K562 (cell line): ENCODE data around the gene PLK5. TPM values are rescaled to one million over a fixed set of nuclear protein-coding genes. Genes with fewer than 3 reads are reported as not detected.

Source experiments
- CBFB ChIP-seq: sonication (generic); formaldehyde crosslinking; IDR thresholded peaks from 2 replicates; pipeline ENCODE4 v1.4.0; 2020; ENCODE audit warnings: mild to moderate bottlenecking, missing genetic modification reagents
- ELF4 ChIP-seq: fragments of 450-650 bp; formaldehyde crosslinking; IDR thresholded peaks from 2 replicates; pipeline ENCODE4 v1.4.0; 2022; ENCODE audit warnings: missing genetic modification characterization
- KDM4B ChIP-seq, 2 experiments: fragments of 450-650 bp in 1 of 2; sonication (generic) in 1 of 2; IDR thresholded peaks; 2 replicates each; pipeline ENCODE4 v1.6.1; 2016 to 2017; ENCODE audit warnings: borderline replicate concordance in 2 of 2, antibody characterized with exemption in 1 of 2, low read depth in 1 of 2, mild to moderate bottlenecking in 1 of 2
- MAZ ChIP-seq, 2 experiments: fragments of 450-650 bp in 1 of 2; sonication (generic) in 1 of 2; formaldehyde crosslinking; IDR thresholded peaks in 1 of 2; conservative IDR thresholded peaks in 1 of 2; 2 replicates each; pipeline versions ENCODE4 v1.4.0 to v1.5.0; 2020; ENCODE audit warnings: mild to moderate bottlenecking in 1 of 2, missing genetic modification reagents in 1 of 2
- MBD2 ChIP-seq: sonication (generic); IDR thresholded peaks from 2 replicates; pipeline ENCODE4 v1.6.1; 2016; ENCODE audit warnings: low read depth, borderline replicate concordance
- MYNN ChIP-seq, 2 experiments: sonication (generic); formaldehyde crosslinking in 1 of 2; IDR thresholded peaks; 2 replicates each; pipeline versions ENCODE4 v1.5.0 to v1.6.1; 2016 to 2020; ENCODE audit warnings: antibody characterized with exemption in 1 of 2, missing genetic modification reagents in 1 of 2
- NBN ChIP-seq: fragments of 450-650 bp; IDR thresholded peaks from 2 replicates; pipeline ENCODE4 v1.6.1; 2016; ENCODE audit warnings: low read depth, mild to moderate bottlenecking
- RBM39 ChIP-seq: fragments of 200-400 bp; formaldehyde crosslinking; optimal IDR thresholded peaks from 2 replicates; pipeline ENCODE3; 2018; ENCODE audit warnings: low read depth, low read length
- WHSC1 ChIP-seq: IDR thresholded peaks from one replicate; pipeline ENCODE4 v1.6.1; 2012; ENCODE audit warnings: low read length, control low read depth, inconsistent platforms
- ZBTB1 ChIP-seq: sonication (generic); formaldehyde crosslinking; IDR thresholded peaks from 2 replicates; pipeline ENCODE4 v1.8.1; 2023; ENCODE audit warnings: missing genetic modification reagents, low read depth, mild to moderate bottlenecking, borderline replicate concordance
- ZC3H11A ChIP-seq: IDR thresholded peaks from 2 replicates; pipeline ENCODE4 v1.6.1; 2012; ENCODE audit warnings: low read depth, low read length, improper control_type of control experiment
- ZNF143 ChIP-seq: sonication (generic); formaldehyde crosslinking; IDR thresholded peaks from 2 replicates; pipeline ENCODE4 v1.9.0; 2022; ENCODE audit warnings: mild to moderate bottlenecking, missing genetic modification reagents
- ZNF717 ChIP-seq: fragments of 250-450 bp; sonication (Bioruptor Pico); IDR thresholded peaks from 2 replicates; pipeline ENCODE4 v1.5.0; 2021
- ZNF785 ChIP-seq: fragments of 250-450 bp; sonication (Bioruptor Pico); IDR thresholded peaks from 2 replicates; pipeline ENCODE4 v1.4.0; 2020; ENCODE audit warnings: mild to moderate bottlenecking
- polyA plus RNA-seq, 8 experiments: library from polyadenylated mRNA; depleted of rRNA in 4 of 8; stranded (reverse) in 5 of 8; unstranded in 3 of 8; fragments of >200 nt; fragmentation: Nextera tagmentation in 2 of 8; fragmentation: Illumina TruSeq in 1 of 8; extraction: Ambion mirVana in 2 of 8; extraction: Trizol in 1 of 8; gene quantifications; 2 replicates each; pipeline versions ENCODE4 v1.2.1 to v1.2.3, GENCODE V29; 2011 to 2014; ENCODE audit warnings: inconsistent platforms in 1 of 8, missing spikeins in 1 of 8
- total RNA-seq, 7 experiments: library from RNA; depleted of rRNA in 6 of 7; stranded (reverse); fragments of >200 nt in 6 of 7; fragmentation: Illumina TruSeq in 2 of 7; extraction: Trizol in 2 of 7; gene quantifications; 2 replicates each; pipeline versions ENCODE4 v1.2.1 to v1.2.3, GENCODE V29; 2011 to 2021; ENCODE audit warnings: low replicate concordance in 1 of 7
- TF ChIP-seq, protein P1 (sequence below): IDR thresholded peaks from 3 replicates; pipeline ENCODE4 v1.6.1; 2011; ENCODE audit warnings: borderline replicate concordance, mild to moderate bottlenecking, moderate library complexity; ENCODE audit not compliant: insufficient read length; ENCODE audit errors: extremely low read depth
- TF ChIP-seq, protein P2 (sequence below): sonication (generic); formaldehyde crosslinking; IDR thresholded peaks from 2 replicates; pipeline ENCODE4 v1.8.0; 2022; ENCODE audit warnings: mild to moderate bottlenecking, low read depth, missing genetic modification reagents
- TF ChIP-seq, protein P3 (sequence below): fragments of 200-400 bp; formaldehyde crosslinking; IDR thresholded peaks from 2 replicates; pipeline ENCODE4 v1.6.1; 2017; ENCODE audit warnings: mild to moderate bottlenecking, low read depth, low read length, moderate library complexity
- TF ChIP-seq, protein P4 (sequence below): fragments of 250-450 bp; sonication (Bioruptor Pico); IDR thresholded peaks from 2 replicates; pipeline ENCODE4 v1.5.0; 2020; ENCODE audit warnings: mild to moderate bottlenecking, borderline replicate concordance
- TF ChIP-seq, protein P5 (sequence below), 2 experiments: fragments of 250-450 bp in 1 of 2; fragments of 450-650 bp in 1 of 2; sonication (Bioruptor Pico) in 1 of 2; IDR thresholded peaks; 2 replicates each; pipeline versions ENCODE4 v1.6.1 to v1.8.0; 2016 to 2021; ENCODE audit warnings: mild to moderate bottlenecking in 2 of 2, moderate library complexity in 2 of 2, missing compliant biosample characterization in 1 of 2, missing genetic modification characterization in 1 of 2

PLK5 gene
- total and polyA plus RNA-seq, 9 of the 15 experiments (the other 6 are each of a cell fraction or from before 2014, with no cell fraction given) = 0.04 to 0.23 (median 0.11) TPM; not detected in 5

DNA sequence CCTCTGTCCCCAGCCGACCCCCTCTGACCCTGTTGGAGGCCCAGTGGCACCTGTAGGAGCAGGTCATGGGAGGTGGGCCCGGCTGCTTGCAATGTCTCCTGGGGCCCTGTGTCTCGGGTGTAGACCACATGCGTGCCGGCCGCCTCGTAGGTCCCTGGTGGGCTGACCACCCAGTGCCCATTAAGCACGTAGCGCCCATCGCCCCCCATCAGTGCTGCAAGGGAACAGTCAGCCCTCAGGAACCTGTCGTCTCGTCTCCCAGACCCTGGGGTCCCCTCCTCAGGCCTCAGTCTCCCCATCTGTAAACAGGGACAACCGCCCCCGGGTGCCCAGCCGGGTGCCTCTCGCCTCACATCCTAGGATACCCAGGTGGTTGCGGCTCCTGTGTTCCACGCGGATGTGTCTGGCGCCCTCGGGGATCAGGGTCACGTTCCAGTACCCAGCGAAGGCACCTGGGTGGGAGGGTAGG, 16.7 kb upstream of the PLK5 start (continued):
- TF ChIP-seq, protein P1, sequence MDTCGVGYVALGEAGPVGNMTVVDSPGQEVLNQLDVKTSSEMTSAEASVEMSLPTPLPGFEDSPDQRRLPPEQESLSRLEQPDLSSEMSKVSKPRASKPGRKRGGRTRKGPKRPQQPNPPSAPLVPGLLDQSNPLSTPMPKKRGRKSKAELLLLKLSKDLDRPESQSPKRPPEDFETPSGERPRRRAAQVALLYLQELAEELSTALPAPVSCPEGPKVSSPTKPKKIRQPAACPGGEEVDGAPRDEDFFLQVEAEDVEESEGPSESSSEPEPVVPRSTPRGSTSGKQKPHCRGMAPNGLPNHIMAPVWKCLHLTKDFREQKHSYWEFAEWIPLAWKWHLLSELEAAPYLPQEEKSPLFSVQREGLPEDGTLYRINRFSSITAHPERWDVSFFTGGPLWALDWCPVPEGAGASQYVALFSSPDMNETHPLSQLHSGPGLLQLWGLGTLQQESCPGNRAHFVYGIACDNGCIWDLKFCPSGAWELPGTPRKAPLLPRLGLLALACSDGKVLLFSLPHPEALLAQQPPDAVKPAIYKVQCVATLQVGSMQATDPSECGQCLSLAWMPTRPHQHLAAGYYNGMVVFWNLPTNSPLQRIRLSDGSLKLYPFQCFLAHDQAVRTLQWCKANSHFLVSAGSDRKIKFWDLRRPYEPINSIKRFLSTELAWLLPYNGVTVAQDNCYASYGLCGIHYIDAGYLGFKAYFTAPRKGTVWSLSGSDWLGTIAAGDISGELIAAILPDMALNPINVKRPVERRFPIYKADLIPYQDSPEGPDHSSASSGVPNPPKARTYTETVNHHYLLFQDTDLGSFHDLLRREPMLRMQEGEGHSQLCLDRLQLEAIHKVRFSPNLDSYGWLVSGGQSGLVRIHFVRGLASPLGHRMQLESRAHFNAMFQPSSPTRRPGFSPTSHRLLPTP = no peak
- TF ChIP-seq NBN (no peak), RBM39 (no peak), ZC3H11A (no peak), MBD2 (no peak), ZBTB1 (no peak), ELF4 (CRISPR knock-in tag) (no peak), MAZ (CRISPR knock-in tag; conservative IDR thresholded peaks at IDR 0.05 in 1 of 2, IDR thresholded peaks at IDR 0.05 in 1 of 2) (no peak), CBFB (CRISPR knock-in tag) (peak; percentile 10; the same call in 1 of the 2 replicates), MYNN (IDR thresholded peaks at IDR 0.05) (no peak), MYNN (CRISPR knock-in tag; IDR thresholded peaks at IDR 0.05) (no peak), KDM4B (IDR thresholded peaks at IDR 0.05; ENCODE audit: borderline replicate concordance in 2 of 2, low read depth in 1 of 2) (no peak), ZNF785 (no peak), ZNF717 (CRISPR knock-in tag) (no peak), ZNF143 (CRISPR knock-in tag) (0 out of 2 replicates have a peak, but pooled peaks have one; percentile 30), WHSC1 (no peak)
- TF ChIP-seq, protein P2, sequence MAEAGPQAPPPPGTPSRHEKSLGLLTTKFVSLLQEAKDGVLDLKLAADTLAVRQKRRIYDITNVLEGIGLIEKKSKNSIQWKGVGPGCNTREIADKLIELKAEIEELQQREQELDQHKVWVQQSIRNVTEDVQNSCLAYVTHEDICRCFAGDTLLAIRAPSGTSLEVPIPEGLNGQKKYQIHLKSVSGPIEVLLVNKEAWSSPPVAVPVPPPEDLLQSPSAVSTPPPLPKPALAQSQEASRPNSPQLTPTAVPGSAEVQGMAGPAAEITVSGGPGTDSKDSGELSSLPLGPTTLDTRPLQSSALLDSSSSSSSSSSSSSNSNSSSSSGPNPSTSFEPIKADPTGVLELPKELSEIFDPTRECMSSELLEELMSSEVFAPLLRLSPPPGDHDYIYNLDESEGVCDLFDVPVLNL (CRISPR knock-in tag) = no peak
- TF ChIP-seq, protein P3, sequence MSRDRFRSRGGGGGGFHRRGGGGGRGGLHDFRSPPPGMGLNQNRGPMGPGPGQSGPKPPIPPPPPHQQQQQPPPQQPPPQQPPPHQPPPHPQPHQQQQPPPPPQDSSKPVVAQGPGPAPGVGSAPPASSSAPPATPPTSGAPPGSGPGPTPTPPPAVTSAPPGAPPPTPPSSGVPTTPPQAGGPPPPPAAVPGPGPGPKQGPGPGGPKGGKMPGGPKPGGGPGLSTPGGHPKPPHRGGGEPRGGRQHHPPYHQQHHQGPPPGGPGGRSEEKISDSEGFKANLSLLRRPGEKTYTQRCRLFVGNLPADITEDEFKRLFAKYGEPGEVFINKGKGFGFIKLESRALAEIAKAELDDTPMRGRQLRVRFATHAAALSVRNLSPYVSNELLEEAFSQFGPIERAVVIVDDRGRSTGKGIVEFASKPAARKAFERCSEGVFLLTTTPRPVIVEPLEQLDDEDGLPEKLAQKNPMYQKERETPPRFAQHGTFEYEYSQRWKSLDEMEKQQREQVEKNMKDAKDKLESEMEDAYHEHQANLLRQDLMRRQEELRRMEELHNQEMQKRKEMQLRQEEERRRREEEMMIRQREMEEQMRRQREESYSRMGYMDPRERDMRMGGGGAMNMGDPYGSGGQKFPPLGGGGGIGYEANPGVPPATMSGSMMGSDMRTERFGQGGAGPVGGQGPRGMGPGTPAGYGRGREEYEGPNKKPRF = no peak
- TF ChIP-seq, protein P4, sequence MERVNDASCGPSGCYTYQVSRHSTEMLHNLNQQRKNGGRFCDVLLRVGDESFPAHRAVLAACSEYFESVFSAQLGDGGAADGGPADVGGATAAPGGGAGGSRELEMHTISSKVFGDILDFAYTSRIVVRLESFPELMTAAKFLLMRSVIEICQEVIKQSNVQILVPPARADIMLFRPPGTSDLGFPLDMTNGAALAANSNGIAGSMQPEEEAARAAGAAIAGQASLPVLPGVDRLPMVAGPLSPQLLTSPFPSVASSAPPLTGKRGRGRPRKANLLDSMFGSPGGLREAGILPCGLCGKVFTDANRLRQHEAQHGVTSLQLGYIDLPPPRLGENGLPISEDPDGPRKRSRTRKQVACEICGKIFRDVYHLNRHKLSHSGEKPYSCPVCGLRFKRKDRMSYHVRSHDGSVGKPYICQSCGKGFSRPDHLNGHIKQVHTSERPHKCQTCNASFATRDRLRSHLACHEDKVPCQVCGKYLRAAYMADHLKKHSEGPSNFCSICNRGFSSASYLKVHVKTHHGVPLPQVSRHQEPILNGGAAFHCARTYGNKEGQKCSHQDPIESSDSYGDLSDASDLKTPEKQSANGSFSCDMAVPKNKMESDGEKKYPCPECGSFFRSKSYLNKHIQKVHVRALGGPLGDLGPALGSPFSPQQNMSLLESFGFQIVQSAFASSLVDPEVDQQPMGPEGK (CRISPR knock-in tag) = no peak
- TF ChIP-seq, protein P5, sequence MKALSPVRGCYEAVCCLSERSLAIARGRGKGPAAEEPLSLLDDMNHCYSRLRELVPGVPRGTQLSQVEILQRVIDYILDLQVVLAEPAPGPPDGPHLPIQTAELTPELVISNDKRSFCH (CRISPR knock-in tag; IDR thresholded peaks at IDR 0.05) = no peak
- TF ChIP-seq, protein P5 (tag; IDR thresholded peaks at IDR 0.05) = no peak
